NCI-H1436 (cell line): Measurements from ENCODE around the gene TMEM18.

Experiments
- DNase-seq: peaks from one replicate; lab custom pipeline; 2025; lab: John Stamatoyannopoulos, UW

TMEM18 gene

GRCh38 chr2:618422-618990, 58.7 kb downstream of the TMEM18 start:
- no peak for DNase-seq

DNA sequence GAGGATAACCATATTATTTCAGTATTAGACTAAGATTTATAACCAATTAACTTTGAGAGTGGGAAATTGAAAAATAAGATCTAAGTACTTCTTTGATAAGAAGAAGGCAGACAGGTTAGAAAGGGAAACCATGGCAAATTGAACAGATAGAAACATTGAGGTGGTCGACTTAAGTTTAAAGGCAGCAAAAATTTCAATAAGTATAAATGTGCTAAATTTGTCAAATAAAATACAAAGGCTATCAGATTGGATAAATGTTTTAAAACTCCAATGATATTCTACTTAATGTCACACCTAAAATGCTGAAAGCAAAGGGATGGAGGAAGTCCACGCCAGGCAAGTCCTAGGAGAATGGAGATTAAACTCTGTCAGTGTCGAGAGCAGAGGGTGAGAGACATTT, 59.2 kb downstream of the TMEM18 start:
- DNase-seq, result no peak
